Activated CD4-positive, alpha-beta T cell treated with anti-CD3 and anti-CD28 coated beads, Interleukin-2, amount 10 ng/mL, durations not matched to agents 7 days and 5 days (primary cell): ENCODE measurements around the gene ZFP1. TPM values are rescaled to one million over a fixed set of nuclear protein-coding genes. Genes with fewer than 3 reads are reported as not detected.
"Not testable (repeated sequence)": the region's sequence is repeated elsewhere in the genome, so short reads cannot be mapped to it uniquely, and the experiment has no call there.

Experiments used
- CTCF ChIA-PET: fragments of 350-600 bp; sonication (Branson Sonifier 250); formaldehyde crosslinking; loops from one replicate; lab custom pipeline; 2021; ENCODE audit warnings: antibody characterized with exemption; lab: Charles Lee
- POLR2A ChIA-PET: fragments of 350-600 bp; sonication (Branson Sonifier 250); formaldehyde crosslinking; loops from one replicate; lab custom pipeline; 2021; ENCODE audit warnings: antibody characterized with exemption; lab: Charles Lee
- DNase-seq: peaks from one replicate; pipeline ENCODE4 v3.0.0-alpha.2; 2020
- H3K27ac Mint-ChIP-seq: one replicate; pipeline ENCODE4 v1.8.0; 2021; ENCODE audit warnings: mild to moderate bottlenecking, moderate library complexity, mixed read lengths
- H3K27me3 Mint-ChIP-seq: one replicate; pipeline ENCODE4 v1.8.0; 2021; ENCODE audit warnings: mixed read lengths
- H3K36me3 Mint-ChIP-seq: one replicate; pipeline ENCODE4 v1.8.0; 2021; ENCODE audit warnings: low read depth, mixed read lengths
- H3K4me1 Mint-ChIP-seq: one replicate; pipeline ENCODE4 v1.8.0; 2021; ENCODE audit warnings: mixed read lengths
- H3K4me3 Mint-ChIP-seq: one replicate; pipeline ENCODE4 v1.8.0; 2021; ENCODE audit warnings: mild to moderate bottlenecking, moderate library complexity, mixed read lengths
- H3K9me3 Mint-ChIP-seq: one replicate; pipeline ENCODE4 v1.8.0; 2021; ENCODE audit warnings: mixed read lengths
- total RNA-seq, 2 experiments: library from RNA; stranded (reverse); gene quantifications; one replicate each; pipeline ENCODE4 v1.2.3, GENCODE V29; 2021

ZFP1 gene
- total RNA-seq, 2 experiments from 2014 or later: 11.4 to 13.1 TPM

- ChIA-PET POLR2A (no interaction called here), CTCF (interaction anchor here (1.3 kb wide), 1 partner anchor 10 kb away, joined by 4 read pairs; no protein-coding TSS in a partner anchor)
- DNase-seq: no peak
- Mint-ChIP-seq H3K4me3 (no peak overlapping the region), H3K9me3 (peaks cover 2% of the 10 kb centered on the region), H3K4me1 (peaks cover 20% of the 10 kb centered on the region), H3K36me3 (no peaks in the 10 kb centered on the region), H3K27me3 (no peaks in the 10 kb centered on the region), H3K27ac (no peak overlapping the region)
Observed at GRCh38 chr16:75114946-75115825, 33.1 kb upstream of the ZFP1 start.

GRCh38 chr16:75116081-75116910, 32.0 kb upstream of the ZFP1 start, which contains the start of gene LDHD:
TSS of gene LDHD (minus strand) at chr16:75116780. CDS start at chr16:75116720, 60 bp downstream.
- Mint-ChIP-seq H3K4me3 (peak within 1 kb of the TSS; percentile 13), H3K4me1 (peaks cover 9% of the 10 kb centered on the region), H3K27me3 (no peaks in the 10 kb centered on the region), H3K36me3 (no peaks in the 10 kb centered on the region), H3K27ac (no peak within 1 kb of the TSS), H3K9me3 (peaks cover 2% of the 10 kb centered on the region)
- ChIA-PET CTCF (interaction anchor here (0.8 to 1.3 kb wide), 2 partner anchors 11 to 14 kb away, joined by 3 to 4 read pairs; no protein-coding TSS in a partner anchor), POLR2A (no interaction called here)
- DNase-seq: no peak

GRCh38 chr16:75116911-75117245, 31.4 kb upstream of the ZFP1 start:
- CTCF ChIA-PET: interaction anchor here (0.8 to 0.9 kb wide), 3 partner anchors 14 to 118 kb away, joined by 3 read pairs; partner anchors contain the start of gene ZNRF1
- Mint-ChIP-seq H3K36me3 (no peaks in the 10 kb centered on the region), H3K27me3 (no peaks in the 10 kb centered on the region), H3K27ac (no peak overlapping the region), H3K4me1 (peaks cover 4% of the 10 kb centered on the region), H3K4me3 (no peak overlapping the region), H3K9me3 (peaks cover 4% of the 10 kb centered on the region)
- no peak for DNase-seq
- POLR2A ChIA-PET: interaction anchor here (0.7 kb wide), 1 partner anchor 1061 kb away, joined by 3 read pairs; no protein-coding TSS in a partner anchor

GRCh38 chr16:75118943-75119539, 29.3 kb upstream of the ZFP1 start:
- H3K36me3 Mint-ChIP-seq: no peaks in the 10 kb centered on the region
- H3K27me3 Mint-ChIP-seq: no peaks in the 10 kb centered on the region
- no peak overlapping the region for H3K4me3 Mint-ChIP-seq
- DNase-seq: no peak
- H3K4me1 Mint-ChIP-seq: no peaks in the 10 kb centered on the region
- peaks cover 10% of the 10 kb centered on the region for H3K9me3 Mint-ChIP-seq
- ChIA-PET POLR2A (no interaction called here), CTCF (interaction anchor here (0.6 to 2.1 kb wide), 5 partner anchors 8 to 352 kb away, joined by 3 to 12 read pairs (median 3); partner anchors contain the start of gene ZNRF1)
- H3K27ac Mint-ChIP-seq: no peak overlapping the region

GRCh38 chr16:75120253-75120652, 28.1 kb upstream of the ZFP1 start:
- DNase-seq: no peak
- H3K27ac Mint-ChIP-seq: no peak overlapping the region
- H3K9me3 Mint-ChIP-seq: peaks cover 10% of the 10 kb centered on the region
- no peaks in the 10 kb centered on the region for H3K27me3 Mint-ChIP-seq
- no peaks in the 10 kb centered on the region for H3K4me1 Mint-ChIP-seq
- H3K36me3 Mint-ChIP-seq: no peaks in the 10 kb centered on the region
- no peak overlapping the region for H3K4me3 Mint-ChIP-seq
- ChIA-PET POLR2A (no interaction called here), CTCF (interaction anchor here (0.6 to 2.1 kb wide), 4 partner anchors 9 to 382 kb away, joined by 3 to 12 read pairs (median 3); no protein-coding TSS in a partner anchor)

GRCh38 chr16:75121949-75122568, 26.3 kb upstream of the ZFP1 start:
- H3K9me3 Mint-ChIP-seq: peaks cover 10% of the 10 kb centered on the region
- H3K4me3 Mint-ChIP-seq: no peak overlapping the region
- no peaks in the 10 kb centered on the region for H3K4me1 Mint-ChIP-seq
- H3K36me3 Mint-ChIP-seq: no peaks in the 10 kb centered on the region
- H3K27ac Mint-ChIP-seq: no peak overlapping the region
- ChIA-PET POLR2A (no interaction called here), CTCF (interaction anchor here (1.0 to 1.6 kb wide), 3 partner anchors 9 to 36 kb away, joined by 3 to 11 read pairs (median 3); no protein-coding TSS in a partner anchor)
- DNase-seq: no peak
- no peaks in the 10 kb centered on the region for H3K27me3 Mint-ChIP-seq

- CTCF ChIA-PET: interaction anchor here (1.2 to 1.6 kb wide), 2 partner anchors 8 to 11 kb away, joined by 3 to 11 read pairs; no protein-coding TSS in a partner anchor
- Mint-ChIP-seq H3K27me3 (no peaks in the 10 kb centered on the region), H3K4me3 (no peak overlapping the region), H3K27ac (no peak overlapping the region), H3K9me3 (peaks cover 13% of the 10 kb centered on the region), H3K4me1 (no peaks in the 10 kb centered on the region), H3K36me3 (peaks cover 1% of the 10 kb centered on the region)
- POLR2A ChIA-PET: no interaction called here
- DNase-seq: no peak
Observed at GRCh38 chr16:75122609-75123008, 25.7 kb upstream of the ZFP1 start.

GRCh38 chr16:75127713-75128415, 20.5 kb upstream of the ZFP1 start:
- CTCF ChIA-PET: interaction anchor here (0.9 to 2.5 kb wide), 2 partner anchors 16 to 17 kb away, joined by 6 to 12 read pairs; no protein-coding TSS in a partner anchor
- Mint-ChIP-seq H3K4me1 (peaks cover 10% of the 10 kb centered on the region), H3K9me3 (peaks cover 9% of the 10 kb centered on the region), H3K27me3 (no peaks in the 10 kb centered on the region), H3K4me3 (no peak overlapping the region), H3K36me3 (peaks cover 1% of the 10 kb centered on the region), H3K27ac (no peak overlapping the region)
- POLR2A ChIA-PET: no interaction called here
- no peak for DNase-seq

GRCh38 chr16:75129421-75130149, 18.7 kb upstream of the ZFP1 start:
- H3K4me1 Mint-ChIP-seq, H3K27ac Mint-ChIP-seq, H3K9me3 Mint-ChIP-seq, H3K27me3 Mint-ChIP-seq, POLR2A ChIA-PET, H3K4me3 Mint-ChIP-seq, H3K36me3 Mint-ChIP-seq, DNase-seq: not testable (repeated sequence)
- CTCF ChIA-PET: interaction anchor here (1.2 to 2.5 kb wide), 3 partner anchors 13 to 133 kb away, joined by 3 to 12 read pairs (median 3); partner anchors contain the start of gene LDHD

- no peak for DNase-seq
- Mint-ChIP-seq H3K36me3 (peaks cover 1% of the 10 kb centered on the region), H3K27me3 (no peaks in the 10 kb centered on the region), H3K4me3 (no peak overlapping the region), H3K27ac (no peak overlapping the region), H3K4me1 (peaks cover 10% of the 10 kb centered on the region), H3K9me3 (peaks cover 9% of the 10 kb centered on the region)
- CTCF ChIA-PET: interaction anchor here (1.0 to 2.5 kb wide), 7 partner anchors 8 to 134 kb away, joined by 3 to 12 read pairs (median 3); partner anchors contain the start of genes LDHD and ZNRF1
- POLR2A ChIA-PET: no interaction called here
Observed at GRCh38 chr16:75130150-75130771, 18.1 kb upstream of the ZFP1 start.
